CD4-positive, alpha-beta T cell treated with Interleukin-1 beta for 1 hour (primary cell): ENCODE data around the gene WBP2NL.
"Not testable (repeated sequence)": the region's sequence is repeated elsewhere in the genome, so short reads cannot be mapped to it uniquely, and the experiment has no call there.

Experiments
- DNase-seq, 2 donors: peaks; one replicate each; pipeline ENCODE4 v3.0.0-alpha.2; 2020 to 2022

WBP2NL gene, protein sequence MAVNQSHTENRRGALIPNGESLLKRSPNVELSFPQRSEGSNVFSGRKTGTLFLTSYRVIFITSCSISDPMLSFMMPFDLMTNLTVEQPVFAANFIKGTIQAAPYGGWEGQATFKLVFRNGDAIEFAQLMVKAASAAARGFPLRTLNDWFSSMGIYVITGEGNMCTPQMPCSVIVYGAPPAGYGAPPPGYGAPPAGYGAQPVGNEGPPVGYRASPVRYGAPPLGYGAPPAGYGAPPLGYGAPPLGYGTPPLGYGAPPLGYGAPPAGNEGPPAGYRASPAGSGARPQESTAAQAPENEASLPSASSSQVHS

DNA sequence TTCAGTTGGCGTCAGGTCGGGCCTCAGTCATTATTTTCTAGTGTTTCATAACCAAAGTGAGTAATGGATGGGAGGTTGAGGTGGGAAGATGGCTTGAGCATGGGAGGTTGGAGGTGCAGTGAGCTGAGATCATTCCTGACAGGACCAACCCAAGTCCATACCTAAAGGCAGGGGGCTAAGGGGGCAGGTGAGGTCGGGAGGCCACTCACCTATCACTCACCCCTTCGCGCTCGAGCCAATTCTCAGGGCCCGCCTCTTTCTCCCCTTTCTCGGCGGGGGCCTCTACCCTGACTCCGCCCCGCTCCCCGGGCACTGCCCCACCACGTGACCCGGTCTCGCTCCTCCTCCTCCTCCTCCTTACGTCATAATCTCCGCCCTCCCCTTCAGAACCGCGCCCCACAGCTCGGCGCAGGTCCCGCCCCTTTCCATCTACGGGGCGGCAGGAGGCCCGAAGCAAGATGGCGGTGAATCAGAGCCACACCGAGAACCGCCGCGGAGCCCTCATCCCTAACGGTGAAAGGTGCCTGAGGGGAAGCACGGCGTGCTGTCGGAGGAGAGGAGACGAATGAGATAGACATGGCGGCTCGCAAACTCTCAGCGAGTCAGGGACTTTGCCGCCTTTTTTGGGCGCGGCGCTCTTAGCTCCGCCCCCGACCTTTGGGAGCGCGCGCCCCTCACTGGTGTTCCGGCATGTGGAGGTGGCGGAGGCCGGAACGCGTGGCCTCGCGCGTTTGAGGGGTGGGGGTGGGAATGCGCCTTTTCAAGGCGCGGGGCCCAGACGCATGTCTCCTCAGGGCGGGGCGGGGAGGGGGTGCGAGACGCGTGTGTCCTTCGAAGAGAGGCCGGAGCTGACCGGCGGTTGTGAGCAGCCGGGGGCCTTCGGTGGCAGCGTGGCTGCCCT is at the start of gene WBP2NL:
TSS of gene WBP2NL (plus strand) at position 428 of the 901 bp plus-strand sequence. CDS start at position 459, 31 bp downstream.
- peak; percentile 92 to 94 for DNase-seq

DNA sequence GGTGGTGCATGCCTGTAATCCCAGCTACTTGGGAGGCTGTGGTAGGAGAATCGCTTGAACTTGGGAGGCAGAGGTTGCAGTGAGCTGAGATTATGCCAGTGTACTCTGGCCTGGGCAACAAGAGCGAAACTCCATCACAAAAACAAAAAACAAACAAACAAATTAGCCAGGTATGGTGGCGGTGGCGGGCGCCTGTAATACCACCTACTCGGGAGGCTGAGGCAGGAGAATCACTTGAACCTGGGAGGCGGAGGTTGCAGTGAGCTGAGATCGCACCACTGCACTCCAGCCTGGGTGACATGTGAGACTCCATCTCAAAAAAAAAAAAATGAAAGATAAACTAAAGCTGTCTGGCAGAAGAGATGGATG is 49.7 kb upstream of the WBP2NL start:
- not testable (repeated sequence) for DNase-seq

DNA sequence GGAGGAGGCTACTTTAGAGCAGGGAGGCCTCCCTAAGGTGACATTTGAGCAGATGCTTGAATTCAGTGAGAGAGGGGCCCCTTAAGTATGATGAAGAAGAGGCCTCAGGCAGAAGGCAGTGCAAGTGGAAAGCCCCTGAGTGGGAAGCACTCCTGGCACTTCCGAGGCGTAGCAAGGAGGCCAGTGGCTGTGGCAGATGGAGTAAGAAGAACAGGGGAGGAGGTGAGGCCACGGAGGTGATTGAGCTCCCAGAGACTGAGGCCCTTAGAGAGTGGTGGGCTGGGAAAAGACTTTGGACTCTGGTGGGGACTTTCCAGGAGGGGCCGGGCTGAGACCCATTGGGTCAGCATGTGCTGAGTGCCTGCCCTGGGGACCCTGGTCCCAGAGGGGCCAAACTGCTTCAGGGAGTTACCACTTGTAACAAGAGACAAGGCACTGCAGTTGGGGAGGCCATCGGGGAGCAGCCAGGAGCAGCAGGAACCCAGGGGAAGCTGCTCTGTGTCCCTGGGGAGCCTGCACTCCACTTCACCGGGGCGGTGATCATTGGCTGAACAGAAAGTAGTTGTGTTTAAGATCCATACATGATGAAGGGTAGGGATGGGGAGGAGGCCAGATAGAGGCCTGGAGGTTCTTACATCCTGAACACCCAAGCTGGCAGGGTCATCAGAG is 49.2 kb upstream of the WBP2NL start:
- DNase-seq, result no peak

DNA sequence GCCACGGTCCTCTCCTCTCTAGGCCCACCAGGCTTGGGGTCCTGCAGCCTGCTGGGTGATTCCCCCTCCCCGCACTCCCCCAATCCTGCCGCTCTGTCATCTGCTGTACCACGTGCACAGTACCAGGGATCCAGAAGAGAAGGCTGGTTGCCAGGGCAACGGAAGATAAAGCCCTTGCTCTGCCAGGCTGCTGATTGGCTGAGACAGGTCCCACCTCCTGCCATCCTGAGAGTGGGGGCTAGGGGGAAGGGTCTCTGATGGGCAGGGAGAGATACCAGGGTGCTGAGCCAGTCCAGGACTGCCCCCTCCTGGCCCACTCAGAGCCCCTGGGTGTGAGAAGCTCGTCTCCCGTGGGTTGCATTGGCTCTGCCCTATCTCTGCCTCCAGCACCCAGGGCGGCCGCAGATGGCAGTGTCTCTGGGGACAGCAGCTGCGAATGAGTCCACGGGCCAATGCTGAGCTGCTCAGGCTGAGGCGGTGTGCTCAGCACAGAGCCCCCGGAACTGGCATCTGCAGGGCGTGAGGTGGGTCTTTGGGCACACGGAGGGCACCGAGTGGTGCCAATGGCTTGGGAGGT is 46.6 kb upstream of the WBP2NL start, which contains the start of gene SMIM45:
TSS of gene SMIM45 (plus strand) at position 253 of the 577 bp plus-strand sequence.
- DNase-seq, result no peak

DNA sequence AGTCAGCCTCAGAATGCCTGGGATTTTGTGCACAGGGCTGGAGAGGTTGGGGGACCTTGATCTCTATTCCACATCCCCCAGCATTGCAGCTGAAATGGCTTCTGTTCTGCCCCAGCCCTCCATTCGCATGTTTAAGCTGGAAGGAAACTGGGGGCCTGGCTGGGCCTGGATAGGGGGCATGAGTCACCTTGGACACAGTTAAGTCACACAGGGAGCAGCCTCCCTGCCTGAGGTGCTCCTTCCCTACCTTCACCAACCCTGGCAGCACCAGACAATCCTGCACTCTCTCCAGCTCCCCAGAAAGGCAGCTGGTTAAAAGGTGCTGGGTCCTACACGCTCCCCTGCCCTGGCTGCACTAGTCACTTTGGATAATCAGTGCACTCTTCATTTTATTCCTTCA is 45.9 kb upstream of the WBP2NL start:
- no peak for DNase-seq

DNA sequence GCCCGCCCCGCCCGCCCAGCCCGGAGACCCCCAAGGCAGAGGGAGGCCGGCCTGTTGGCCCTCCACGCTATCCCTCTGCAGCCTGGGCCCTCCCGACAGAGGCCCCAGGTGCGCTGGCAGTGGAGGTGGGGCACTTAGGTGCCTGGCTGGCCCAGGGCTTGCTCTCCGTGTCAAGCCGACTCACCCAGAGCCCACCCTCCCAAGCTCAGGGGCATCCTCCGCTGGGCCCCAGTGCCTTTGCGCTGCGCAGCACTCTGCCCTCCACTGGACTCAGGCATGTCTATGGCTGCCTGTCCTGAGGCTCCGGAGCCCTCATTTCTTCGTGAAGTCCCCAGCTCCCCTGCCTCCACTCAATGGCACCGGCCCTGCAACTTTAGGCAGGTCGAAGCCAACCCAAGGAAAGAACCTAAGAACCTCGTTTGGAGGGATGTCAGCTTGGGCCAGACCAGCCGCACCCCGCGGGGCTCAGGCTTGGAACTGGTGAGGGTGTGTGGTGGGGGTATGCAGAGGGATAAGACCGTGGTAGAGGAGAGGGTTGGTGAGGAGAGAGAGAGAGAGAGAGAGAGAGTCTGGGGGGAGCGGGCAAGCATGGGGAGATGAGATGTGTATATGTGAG is 40.5 kb upstream of the WBP2NL start:
- DNase-seq, result no peak

DNA sequence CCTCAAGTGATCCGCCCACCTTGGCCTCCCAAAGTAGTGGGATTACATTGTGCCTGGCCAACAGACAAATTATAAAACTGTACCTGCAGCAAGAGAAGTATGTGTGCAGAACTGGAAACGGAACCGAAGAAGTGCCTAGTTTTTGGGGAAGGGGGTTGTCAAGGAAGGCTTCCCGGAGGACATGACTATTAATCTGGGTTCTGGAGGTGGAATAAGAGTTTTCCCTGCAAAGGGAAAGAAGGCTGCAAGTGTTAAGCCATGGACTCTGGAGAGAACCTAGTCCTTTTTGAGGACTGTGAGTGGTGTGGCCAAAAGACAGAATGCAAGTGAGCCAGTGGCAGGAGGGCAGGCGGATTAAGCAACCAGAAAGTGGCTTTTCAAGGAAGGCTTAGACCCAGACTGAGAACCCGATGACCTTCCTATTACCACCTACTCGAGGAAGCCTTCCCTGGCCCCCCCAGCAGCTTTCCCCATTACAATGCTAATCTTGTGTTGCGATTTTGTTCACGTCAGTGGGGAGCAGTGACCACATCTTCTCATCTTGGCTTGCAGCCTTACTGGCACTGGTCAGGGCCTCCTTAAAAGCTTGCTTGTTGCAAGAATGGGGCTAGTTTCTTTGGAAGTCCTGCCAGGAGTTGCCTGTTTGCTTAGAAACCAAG is 35.0 kb upstream of the WBP2NL start:
- DNase-seq, result no peak

DNA sequence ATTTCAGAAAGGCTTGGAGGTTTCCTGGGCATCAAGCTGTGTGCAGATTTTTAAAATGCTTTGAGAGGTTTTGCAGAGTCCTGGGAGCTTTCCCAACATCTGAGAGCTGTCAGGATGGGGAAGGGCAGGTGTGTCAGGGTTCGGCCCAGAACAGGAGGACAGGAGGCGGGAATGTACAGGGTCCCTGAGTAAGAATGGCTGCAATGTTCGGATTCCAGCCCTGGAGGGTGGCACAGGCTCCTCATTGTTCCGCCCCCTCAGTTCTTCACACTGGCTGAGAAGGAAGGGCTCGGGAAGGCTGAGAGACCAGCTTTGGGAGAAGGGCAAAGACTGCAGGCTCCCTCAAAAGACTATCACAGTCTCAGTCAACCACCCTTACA is 34.5 kb upstream of the WBP2NL start:
- no peak for DNase-seq

DNA sequence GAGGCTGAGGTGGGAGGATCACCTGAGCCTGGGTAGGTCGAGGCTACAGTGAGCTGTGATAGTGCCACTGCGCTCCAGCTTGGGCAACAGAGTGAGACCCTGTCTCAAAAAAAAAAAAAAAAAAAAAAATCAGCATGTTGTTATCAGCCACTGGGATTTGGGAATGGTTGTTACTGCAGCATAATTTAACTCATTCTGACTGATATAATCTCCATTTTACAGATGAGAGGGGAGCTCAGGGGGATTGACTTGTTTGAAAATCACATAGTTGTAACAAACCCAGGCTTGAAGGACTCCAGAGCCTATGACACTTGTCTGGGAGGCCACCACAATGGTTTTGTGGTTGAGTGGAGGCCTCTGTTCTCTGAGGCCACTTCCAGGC is 32.4 kb upstream of the WBP2NL start:
- no peak for DNase-seq

DNA sequence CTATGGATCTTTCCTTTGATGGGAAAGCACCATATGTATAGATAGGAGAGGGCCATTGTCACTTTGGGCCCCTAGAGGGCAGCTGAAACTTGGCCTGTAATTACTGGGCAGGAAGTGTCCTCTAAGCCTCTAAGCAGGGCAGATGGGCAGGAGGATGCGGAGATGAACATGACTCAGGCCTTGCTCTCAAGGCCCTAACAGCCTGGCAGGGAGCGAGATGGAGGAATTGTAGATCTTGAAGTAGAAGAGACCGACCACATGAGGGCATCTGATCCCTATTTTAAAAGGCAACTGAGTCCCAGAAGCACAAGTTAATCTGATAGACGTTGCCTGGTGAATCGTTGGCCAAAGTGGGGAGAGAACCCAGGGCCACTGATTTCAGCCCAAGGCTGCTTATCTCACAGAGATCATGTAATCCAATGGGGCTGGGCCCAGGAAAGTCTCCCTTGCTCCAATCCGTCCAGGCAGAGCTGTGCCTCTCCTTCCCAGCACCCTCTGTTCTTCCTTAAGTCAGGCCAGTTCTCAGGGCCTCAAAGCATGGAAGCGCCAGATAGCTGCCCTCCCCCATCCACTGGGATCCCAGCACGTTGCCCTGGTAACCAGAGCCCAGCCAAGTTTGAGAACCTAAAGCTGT is 31.9 kb upstream of the WBP2NL start:
- DNase-seq, result peak; percentile 56 to 65

DNA sequence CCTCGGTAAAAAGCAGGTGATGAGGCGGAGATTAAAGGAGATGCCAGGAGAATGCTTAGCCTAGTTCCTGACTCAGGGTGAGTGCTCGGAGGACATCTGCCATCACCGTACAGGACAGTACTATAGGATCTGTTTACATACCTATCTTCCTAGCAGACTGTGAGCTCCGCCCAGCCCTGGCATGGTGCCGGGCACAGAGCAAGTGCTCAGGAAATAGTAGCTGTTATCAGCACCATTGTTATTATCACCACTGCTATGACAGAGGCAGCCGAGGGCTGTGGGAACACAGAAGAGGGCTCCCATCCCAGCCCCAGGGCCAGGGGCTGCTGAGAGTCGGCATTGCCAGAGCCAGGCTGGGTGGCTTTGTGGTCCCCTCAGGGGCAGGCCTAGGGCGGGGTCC is 30.0 kb upstream of the WBP2NL start:
- DNase-seq, result no peak

DNA sequence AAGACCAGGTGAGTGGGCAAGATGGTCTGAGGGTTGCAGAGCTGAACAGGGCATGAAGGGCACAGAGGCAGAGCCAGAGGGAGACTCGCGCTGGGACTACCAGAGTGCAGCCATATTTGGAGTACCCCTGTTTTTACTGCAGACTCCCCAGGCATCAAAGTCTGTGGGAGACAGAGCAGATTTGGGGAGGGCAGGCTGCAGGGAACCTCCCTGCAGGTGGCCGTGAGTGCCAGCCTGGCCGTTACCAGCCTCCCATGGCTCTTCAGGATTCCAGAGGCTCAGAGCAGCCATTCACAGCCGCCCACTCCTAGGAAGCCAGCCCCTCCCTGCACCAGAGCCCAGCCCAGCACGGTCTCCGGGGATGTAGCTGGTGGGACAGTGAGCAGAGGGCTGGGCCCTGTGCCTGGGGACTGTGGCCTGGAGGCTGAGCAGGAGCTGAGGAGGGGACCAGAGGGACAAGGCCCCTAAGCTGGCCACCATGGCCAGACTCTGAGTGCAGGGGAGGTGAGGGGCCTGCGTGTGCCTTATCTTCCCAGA is 29.4 kb upstream of the WBP2NL start, which contains the start of gene SEPTIN3:
TSS of gene SEPTIN3 (plus strand) at position 334 of the 537 bp plus-strand sequence. CDS start 2,050 bp downstream, outside the sequence.
- no peak for DNase-seq

DNA sequence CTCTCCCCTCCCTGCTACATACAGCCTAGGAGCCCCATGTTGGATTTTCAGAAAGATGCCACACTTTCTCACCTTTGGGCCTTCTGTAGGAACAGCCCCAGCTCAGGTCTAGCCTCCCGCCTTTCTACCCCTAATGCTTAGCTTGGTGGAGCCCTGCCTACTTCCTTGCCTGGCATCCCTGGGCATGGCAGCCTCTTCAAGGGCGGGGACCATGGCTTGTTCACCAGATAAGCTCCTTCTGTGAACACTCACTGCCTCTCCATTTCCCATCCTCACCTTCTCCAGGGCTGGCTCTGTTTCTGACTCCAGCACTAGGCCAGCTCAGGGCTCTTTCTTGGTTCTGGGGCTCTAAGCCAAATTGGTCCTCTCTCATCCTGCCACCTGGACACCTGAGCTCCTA is 28.0 kb upstream of the WBP2NL start:
- no peak for DNase-seq

DNA sequence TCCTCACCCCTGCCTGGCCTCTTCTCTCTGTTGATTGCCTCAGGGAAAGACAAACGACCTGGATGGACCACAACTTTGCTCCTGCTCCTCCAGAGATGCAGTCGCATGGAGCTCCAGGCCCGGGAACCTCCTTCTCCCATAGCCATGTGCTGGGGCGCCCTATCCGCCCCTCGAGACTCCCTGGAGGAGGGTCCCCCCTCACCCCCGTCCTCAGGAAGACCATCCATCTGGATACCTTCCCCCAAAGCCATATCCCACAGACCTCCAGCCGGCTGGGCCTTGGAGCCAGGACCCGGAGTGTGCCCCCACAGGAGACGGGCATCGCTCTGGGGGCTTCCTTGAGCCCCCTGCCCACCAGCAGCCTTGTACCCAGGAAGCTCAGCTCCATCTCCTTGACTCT is 27.2 kb upstream of the WBP2NL start:
- no peak for DNase-seq

DNA sequence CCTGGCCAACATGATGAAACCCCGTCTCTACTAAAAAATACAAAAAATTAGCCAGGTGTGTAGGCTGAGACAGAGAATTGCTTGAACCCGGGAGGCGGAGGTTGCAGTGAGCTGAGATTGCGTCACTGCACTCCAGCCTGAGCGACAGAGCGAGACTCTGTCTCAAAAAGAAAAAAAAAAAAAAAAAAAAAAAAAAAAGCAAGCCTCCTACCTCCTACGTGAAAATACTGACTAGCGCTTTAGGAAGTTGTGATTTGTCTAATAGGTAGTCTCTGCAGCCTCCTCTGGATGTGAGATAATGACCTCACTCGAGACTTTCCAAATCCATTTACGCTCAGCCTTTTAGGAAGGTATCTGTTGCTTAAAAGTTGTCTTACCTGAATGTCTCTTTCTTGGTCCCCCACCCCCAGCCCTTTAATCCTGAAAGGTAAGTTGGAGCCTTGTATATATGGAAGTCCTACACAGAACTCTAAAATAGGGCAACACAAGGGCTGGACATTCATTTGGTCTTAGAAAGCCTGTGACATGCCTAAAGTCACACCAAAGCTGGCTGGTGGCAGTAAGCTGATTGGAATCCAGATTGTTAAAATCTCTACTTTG is 23.8 kb upstream of the WBP2NL start:
- DNase-seq, result no peak

DNA sequence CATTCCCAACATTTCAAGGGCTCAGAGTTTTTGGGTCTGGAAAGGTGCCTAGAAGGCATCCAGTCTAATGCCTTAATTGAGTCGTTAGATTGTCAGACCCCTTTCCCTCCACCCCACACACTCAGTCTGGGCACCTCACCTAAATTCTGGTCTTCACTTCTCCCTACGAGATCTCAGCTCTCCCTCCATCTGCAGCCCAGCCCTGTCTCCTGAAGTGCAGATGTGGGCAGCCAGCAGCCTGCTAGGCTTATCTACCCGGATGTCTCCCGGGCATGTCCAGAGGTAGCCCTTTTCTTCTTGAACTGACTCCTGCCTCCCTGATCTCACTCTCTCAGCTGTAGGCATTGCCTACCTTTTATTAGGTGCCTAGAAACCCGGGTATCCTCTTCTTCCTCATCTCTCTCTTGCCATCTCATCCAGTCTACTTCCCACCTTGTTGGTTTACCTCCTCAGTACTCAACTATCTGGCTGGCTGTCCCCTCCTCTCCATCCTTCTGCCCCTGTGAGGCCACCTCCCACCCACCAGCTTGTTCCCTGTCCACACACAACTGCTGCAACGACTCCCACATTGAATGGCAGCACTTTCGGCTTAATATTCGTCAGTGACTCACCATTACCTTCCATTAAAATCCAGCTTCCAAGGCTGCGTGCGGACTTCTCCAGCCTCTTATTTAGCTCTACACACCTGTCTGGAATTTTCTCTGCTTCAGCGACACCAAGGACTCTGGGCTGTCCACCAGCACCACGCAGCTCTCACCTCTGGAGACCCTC is 23.1 kb upstream of the WBP2NL start:
- DNase-seq, result no peak

DNA sequence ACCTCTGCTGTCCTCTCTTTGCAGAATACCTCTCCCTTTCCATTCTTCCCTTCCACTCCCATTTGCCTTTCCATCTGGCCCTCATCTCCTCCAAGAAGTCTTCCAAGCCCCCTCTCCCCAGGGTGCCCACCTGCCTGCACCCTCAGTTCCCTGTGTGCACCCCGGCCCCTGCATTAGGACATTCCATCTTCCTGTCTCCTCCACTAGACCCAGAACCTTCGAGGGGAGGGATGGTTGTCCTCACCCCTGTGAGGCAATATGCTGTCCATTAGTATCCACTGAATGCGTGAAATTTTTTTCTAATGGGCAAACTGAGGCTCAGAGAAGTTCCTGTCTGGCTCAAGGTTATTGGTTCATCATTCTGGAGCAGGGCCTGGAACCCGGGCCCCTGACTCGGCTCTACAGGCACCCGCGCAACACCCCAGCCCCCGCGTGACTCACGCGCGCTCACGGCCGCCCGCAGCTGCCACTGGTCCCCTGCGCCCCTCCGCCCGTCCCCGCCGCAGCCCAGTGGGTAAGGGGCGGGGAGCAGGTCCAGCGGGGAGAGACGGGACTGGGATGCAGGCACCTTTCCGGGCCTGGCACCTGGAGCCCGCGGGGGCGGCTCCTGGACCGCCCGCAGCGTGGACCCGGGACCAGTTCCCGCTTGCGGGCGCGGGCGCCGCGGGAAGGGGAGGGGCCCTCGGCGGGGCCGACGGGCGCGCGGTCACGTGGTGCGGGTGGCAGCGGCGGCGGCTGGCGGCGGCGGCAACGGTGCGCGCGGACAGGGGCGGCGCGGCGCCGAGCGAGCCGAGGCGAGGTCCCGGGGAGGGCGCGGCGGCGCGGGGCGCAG is 22.3 kb upstream of the WBP2NL start:
- peak; percentile 14 to 54 for DNase-seq

DNA sequence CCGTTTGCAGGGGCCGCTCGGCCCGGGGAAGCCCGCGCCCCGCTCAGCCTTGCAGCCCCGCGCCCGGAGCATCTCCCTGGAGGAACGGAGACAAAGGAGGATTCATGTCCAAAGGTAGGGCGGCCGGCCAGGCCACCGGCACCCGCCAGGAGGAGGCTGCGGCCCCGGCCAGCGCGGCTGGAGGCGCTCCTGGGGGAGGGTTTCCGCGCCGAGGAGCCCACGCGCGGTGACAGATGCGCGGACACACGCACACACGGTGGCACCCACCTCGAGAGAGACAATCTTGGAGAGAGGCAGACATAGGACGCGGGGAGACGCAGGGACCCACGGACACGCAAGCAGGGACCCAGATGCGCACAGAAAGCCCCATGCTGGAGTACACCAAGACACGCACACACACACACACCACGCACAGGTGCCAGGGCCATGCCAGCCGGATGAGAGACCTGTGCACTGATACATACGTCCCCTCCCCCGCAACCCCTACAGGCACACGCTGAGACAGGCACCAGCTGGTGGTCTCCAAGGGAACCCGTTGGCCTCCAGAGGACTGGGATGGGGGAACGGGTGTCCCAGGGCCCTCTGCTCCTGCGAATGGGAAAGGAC is 21.5 kb upstream of the WBP2NL start:
- DNase-seq, result no peak

DNA sequence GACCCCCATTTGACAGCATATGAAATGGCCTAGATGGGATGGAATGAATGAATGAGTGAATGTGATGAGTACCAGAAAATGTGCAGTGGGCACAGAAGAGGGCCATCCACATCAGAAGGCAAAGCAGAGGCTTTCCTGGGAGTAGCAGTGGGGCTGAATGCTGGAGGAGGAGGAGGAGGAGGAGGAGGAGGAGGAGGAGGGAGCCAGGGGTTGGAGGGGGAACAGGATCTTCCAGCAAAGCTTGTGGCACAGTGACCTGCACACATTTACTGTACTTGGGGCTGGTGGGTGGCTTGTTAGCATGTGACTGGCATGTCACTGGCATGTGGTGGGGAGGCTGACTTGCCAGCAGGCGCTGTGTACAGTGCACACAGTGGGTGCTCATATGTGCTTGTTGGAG is 19.9 kb upstream of the WBP2NL start:
- no peak for DNase-seq
